Neural progenitor cell (in vitro differentiated cells): ENCODE measurements around the gene INPP1.

Experiments
- CTCF ChIP-seq: fragments of 200-600 bp; sonication (generic); IDR thresholded peaks from 2 replicates; pipeline ENCODE4 v1.5.1; 2017; ENCODE audit warnings: antibody characterized with exemption, mild to moderate bottlenecking
- EZH2 ChIP-seq: fragments of 200-600 bp; sonication (generic); IDR thresholded peaks from 2 replicates; pipeline ENCODE4 v1.6.1; 2017; ENCODE audit warnings: antibody characterized with exemption, mild to moderate bottlenecking, moderate library complexity
- EZH2phosphoT487 ChIP-seq: fragments of 200-600 bp; sonication (generic); IDR thresholded peaks from 2 replicates; pipeline ENCODE4 v1.6.1; 2017; ENCODE audit warnings: antibody characterized with exemption

- TF ChIP-seq CTCF (no peak), EZH2 (no peak), EZH2phosphoT487 (no peak)
These were observed 10.0 kb upstream of the INPP1 start for GRCh38 chr2:190333395-190333794.
